ENCODE measurements around the gene ADSL. TPM values are rescaled to one million over a fixed set of nuclear protein-coding genes. Genes with fewer than 3 reads are reported as not detected.

Gene ADSL
- total RNA-seq, 3 donors from 2014 or later (not counting 1 experiment from before 2014, with no cell fraction given) = 31.3 to 49.8 (median 41.2) TPM

DNA sequence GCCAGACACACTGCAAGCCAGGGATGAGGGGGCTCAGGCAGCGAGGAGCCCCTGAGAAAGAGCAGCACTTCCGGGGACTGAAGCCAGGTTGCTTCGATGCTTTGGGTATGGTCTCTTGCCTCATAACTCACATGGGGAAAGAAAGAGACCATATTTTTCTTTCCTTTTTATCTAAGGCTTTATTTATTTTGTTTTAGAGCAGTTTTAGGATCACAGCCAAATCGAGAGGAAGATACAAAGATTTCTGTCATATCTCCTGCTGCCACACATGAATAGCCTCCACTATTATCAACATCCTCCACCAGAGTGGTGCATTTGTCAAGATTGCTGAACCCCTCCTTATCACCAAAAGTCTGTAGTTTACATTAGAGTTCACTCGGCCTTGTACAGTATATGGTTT is 24.3 kb upstream of the ADSL start:
- peaks cover 10 to 19% of the 10 kb centered on the region in 2 donors for H3K4me1 Mint-ChIP-seq
- intact Hi-C loops (cut with micrococcal nuclease) = no loop called here
- ATAC-seq = no peak
- no peak for DNase-seq
- no peaks in the 10 kb centered on the region for H3K27me3 Mint-ChIP-seq (ENCODE audit: low read depth in 2 of 2)
- WGBS (ENCODE audit: insufficient coverage) = 95% methylated on average over 4 of the region's 5 CpGs
- H3K4me3 ChIP-seq (ENCODE audit: low read length) = no peak overlapping the region
- peak overlapping the region in 1 of 2 donors; percentile 54 for H3K27ac Mint-ChIP-seq
- H3K36me3 Mint-ChIP-seq = peaks cover 17% of the 10 kb centered on the region
- TF ChIP-seq, protein P1, sequence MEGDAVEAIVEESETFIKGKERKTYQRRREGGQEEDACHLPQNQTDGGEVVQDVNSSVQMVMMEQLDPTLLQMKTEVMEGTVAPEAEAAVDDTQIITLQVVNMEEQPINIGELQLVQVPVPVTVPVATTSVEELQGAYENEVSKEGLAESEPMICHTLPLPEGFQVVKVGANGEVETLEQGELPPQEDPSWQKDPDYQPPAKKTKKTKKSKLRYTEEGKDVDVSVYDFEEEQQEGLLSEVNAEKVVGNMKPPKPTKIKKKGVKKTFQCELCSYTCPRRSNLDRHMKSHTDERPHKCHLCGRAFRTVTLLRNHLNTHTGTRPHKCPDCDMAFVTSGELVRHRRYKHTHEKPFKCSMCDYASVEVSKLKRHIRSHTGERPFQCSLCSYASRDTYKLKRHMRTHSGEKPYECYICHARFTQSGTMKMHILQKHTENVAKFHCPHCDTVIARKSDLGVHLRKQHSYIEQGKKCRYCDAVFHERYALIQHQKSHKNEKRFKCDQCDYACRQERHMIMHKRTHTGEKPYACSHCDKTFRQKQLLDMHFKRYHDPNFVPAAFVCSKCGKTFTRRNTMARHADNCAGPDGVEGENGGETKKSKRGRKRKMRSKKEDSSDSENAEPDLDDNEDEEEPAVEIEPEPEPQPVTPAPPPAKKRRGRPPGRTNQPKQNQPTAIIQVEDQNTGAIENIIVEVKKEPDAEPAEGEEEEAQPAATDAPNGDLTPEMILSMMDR (IDR thresholded peaks at IDR 0.05) = no peak
- H3K27ac ChIP-seq (ENCODE audit: low read length) = no peak overlapping the region
- H3K27me3 ChIP-seq (ENCODE audit: control insufficient read depth, insufficient read depth, low read length) = no peaks in the 10 kb centered on the region
- no peaks in the 10 kb centered on the region for H3K9me3 Mint-ChIP-seq
- H3K36me3 ChIP-seq (ENCODE audit: control insufficient read depth, insufficient read depth, low read length) = peaks cover 50% of the 10 kb centered on the region
- no peaks in the 10 kb centered on the region for H3K9me3 ChIP-seq (ENCODE audit: control insufficient read depth, insufficient read depth, low read length)
- no peak overlapping the region for H3K4me3 Mint-ChIP-seq
- peaks cover 21% of the 10 kb centered on the region for H3K4me1 ChIP-seq (ENCODE audit: control insufficient read depth, insufficient read depth, low read length)

DNA sequence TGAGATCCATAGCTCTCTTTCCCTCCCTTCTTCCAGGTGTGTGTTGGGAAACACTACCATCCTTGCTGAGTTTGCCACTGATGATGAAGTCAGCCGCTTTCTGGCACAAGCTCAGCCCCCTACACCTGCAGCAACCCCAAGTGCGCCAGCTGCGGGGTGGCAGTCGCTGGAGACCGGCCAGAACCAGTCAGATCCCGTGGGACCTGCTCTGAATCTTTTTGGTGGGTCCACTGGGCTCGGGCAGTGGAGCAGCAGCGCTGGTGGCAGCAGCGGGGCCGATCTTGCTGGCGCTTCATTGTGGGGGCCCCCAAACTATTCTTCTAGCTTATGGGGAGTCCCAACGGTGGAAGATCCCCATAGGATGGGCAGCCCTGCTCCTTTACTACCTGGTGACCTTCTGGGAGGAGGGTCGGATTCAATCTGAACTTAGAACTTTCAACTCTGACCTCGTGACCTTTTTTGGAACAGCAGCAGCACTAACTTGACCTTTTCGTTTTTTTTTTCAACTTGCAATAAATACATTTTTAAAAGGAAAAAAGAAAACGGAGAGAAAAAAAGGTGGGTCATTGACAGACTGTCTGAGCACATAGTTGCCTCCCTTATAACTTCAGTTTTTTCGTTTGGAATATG is 23.4 kb upstream of the ADSL start:
- Mint-ChIP-seq H3K27ac (no peak overlapping the region), H3K4me1 (peaks cover 10 to 20% of the 10 kb centered on the region in 2 donors), H3K36me3 (peaks cover 11% of the 10 kb centered on the region), H3K27me3 (ENCODE audit: low read depth in 2 of 2) (no peaks in the 10 kb centered on the region), H3K4me3 (no peak overlapping the region), H3K9me3 (no peaks in the 10 kb centered on the region)
- Histone ChIP-seq H3K4me1 (ENCODE audit: control insufficient read depth, insufficient read depth, low read length) (peaks cover 21% of the 10 kb centered on the region), H3K27ac (ENCODE audit: low read length) (no peak overlapping the region), H3K9me3 (ENCODE audit: control insufficient read depth, insufficient read depth, low read length) (no peaks in the 10 kb centered on the region), H3K4me3 (ENCODE audit: low read length) (no peak overlapping the region), H3K27me3 (ENCODE audit: control insufficient read depth, insufficient read depth, low read length) (no peaks in the 10 kb centered on the region), H3K36me3 (ENCODE audit: control insufficient read depth, insufficient read depth, low read length) (peaks cover 44% of the 10 kb centered on the region)
- WGBS (ENCODE audit: insufficient coverage) = 97% methylated on average over 16 of the region's 17 CpGs
- TF ChIP-seq, protein P1 (IDR thresholded peaks at IDR 0.05) = no peak
- intact Hi-C loops (cut with micrococcal nuclease) = no loop called here
- no peak for DNase-seq
- ATAC-seq = no peak

DNA sequence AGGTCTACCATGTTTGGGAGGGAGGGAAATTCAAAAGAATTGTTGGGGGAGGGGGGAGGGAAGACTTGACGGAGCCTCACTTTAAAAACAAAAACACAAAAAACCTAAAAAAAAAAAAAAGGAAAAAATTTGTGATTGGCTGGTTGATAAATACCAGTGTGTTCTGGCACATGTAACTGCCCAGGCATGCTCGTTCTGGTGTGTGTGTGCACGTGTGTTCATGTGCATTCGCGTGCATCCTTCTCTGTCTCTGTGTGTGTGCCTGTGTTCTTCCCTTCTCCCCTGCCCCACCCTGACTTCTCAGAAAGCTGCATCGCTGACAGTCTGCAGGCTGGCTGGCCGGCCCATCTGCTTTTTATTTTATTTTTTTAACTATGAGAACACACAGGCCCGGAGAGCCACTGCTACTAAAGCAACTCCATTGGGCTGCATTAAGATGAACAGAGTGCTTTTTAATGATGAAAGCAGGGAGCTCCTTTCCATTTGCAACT is 22.6 kb upstream of the ADSL start:
- H3K9me3 Mint-ChIP-seq = no peaks in the 10 kb centered on the region
- WGBS (ENCODE audit: insufficient coverage) = 84% methylated on average over 7 of the region's 8 CpGs
- H3K4me3 Mint-ChIP-seq = no peak overlapping the region
- peaks cover 10 to 27% of the 10 kb centered on the region in 2 donors for H3K4me1 Mint-ChIP-seq
- H3K27me3 Mint-ChIP-seq (ENCODE audit: low read depth in 2 of 2) = no peaks in the 10 kb centered on the region
- peak overlapping the region; percentile 72 to 79 for H3K27ac Mint-ChIP-seq
- Histone ChIP-seq H3K9me3 (ENCODE audit: control insufficient read depth, insufficient read depth, low read length) (no peaks in the 10 kb centered on the region), H3K27me3 (ENCODE audit: control insufficient read depth, insufficient read depth, low read length) (no peaks in the 10 kb centered on the region), H3K4me3 (ENCODE audit: low read length) (no peak overlapping the region), H3K4me1 (ENCODE audit: control insufficient read depth, insufficient read depth, low read length) (peaks cover 21% of the 10 kb centered on the region), H3K27ac (ENCODE audit: low read length) (peak overlapping the region; percentile 52), H3K36me3 (ENCODE audit: control insufficient read depth, insufficient read depth, low read length) (peaks cover 38% of the 10 kb centered on the region)
- ATAC-seq (no peak), DNase-seq (peak in 1 of 2 donors; percentile 57)
- H3K36me3 Mint-ChIP-seq = peaks cover 11% of the 10 kb centered on the region
- intact Hi-C loops (cut with micrococcal nuclease) = no loop called here
- TF ChIP-seq, protein P1 (IDR thresholded peaks at IDR 0.05) = no peak
